Measurements from ENCODE around the gene MYH9.

- TF ChIP-seq CTCF (conservative IDR thresholded peaks at IDR 0.05; ENCODE audit: low read depth, low read length): no peak
- no peak for TF ChIP-seq EZH2 (IDR thresholded peaks at IDR 0.05; ENCODE audit: borderline replicate concordance, low read depth, low read length, poor library complexity, severe bottlenecking)
These were observed 36.0 kb upstream of the MYH9 start for GRCh38 chr22:36423461-36424404.

All from A673 (cell line).